Measurements from ENCODE around the gene RSPH3. TPM values are rescaled to one million over a fixed set of nuclear protein-coding genes. Genes with fewer than 3 reads are reported as not detected.

Gene RSPH3
- total RNA-seq, 1 experiment from 2014 or later = 16.6 TPM

- CTCF ChIA-PET = interaction anchor here (0.5 to 1.3 kb wide), 3 partner anchors 26 to 611 kb away, joined by 3 to 5 read pairs (median 4); no protein-coding TSS in a partner anchor
Observed at GRCh38 chr6:159043251-159043650, 43.2 kb upstream of the RSPH3 start.

DNA sequence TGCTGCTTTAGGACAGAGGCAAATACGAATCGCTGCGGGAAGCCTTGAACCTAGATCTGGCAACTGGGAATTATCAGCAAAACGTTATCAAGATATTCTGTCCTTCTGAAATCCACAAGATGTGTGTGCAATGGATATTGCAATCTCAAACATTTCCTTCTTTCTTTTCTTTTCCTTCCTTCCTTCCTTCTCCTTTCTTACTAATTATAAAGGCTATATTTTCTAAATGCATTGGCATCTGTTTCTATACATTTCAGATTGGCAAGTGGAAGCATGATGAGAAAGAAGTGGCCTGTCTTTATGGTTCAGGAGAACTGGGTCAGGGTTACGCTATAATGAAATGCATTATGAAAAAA is 42.8 kb upstream of the RSPH3 start:
- no peak for DNase-seq
- H3K36me3 ChIP-seq (ENCODE audit: low read depth) = no peaks in the 10 kb centered on the region
- no peaks in the 10 kb centered on the region for H4K20me1 ChIP-seq (ENCODE audit: insufficient read depth)
- H3F3A ChIP-seq (ENCODE audit: insufficient read depth, low read depth) = no peaks in the 10 kb centered on the region
- intact Hi-C loops (cut with micrococcal nuclease; ENCODE audit: unreplicated experiment) = loop anchor here (10.0 kb wide), 1 partner anchor 92 kb away; no protein-coding TSS in a partner anchor
- no peak overlapping the region for H3K4me3 ChIP-seq
- no peak overlapping the region for H3K27ac ChIP-seq
- peaks cover 14% of the 10 kb centered on the region for H3K4me1 ChIP-seq (replicated peaks; ENCODE audit: insufficient read depth)
- H3K79me2 ChIP-seq (ENCODE audit: low read depth) = no peaks in the 10 kb centered on the region
- no peaks in the 10 kb centered on the region for H3K9me2 ChIP-seq (ENCODE audit: insufficient read depth)
- H3K4me2 ChIP-seq = peak overlapping the region; percentile 83
- no TSS peak for BruUV-seq (replicated peaks)
- CTCF ChIA-PET = interaction anchor here (0.5 to 1.3 kb wide), 3 partner anchors 25 to 611 kb away, joined by 3 to 5 read pairs (median 4); no protein-coding TSS in a partner anchor
- H3K27me3 ChIP-seq (ENCODE audit: insufficient read depth, low read depth) = no peaks in the 10 kb centered on the region
- H3K9me3 ChIP-seq (ENCODE audit: insufficient read depth, low read depth) = no peaks in the 10 kb centered on the region
- POLR2A ChIA-PET (ENCODE audit: unreplicated experiment) = no interaction called here
- TF ChIP-seq CTCF (conservative IDR thresholded peaks at IDR 0.05) (peak; percentile 50; the same call in 1 of the 2 replicates), EZH2 (IDR thresholded peaks at IDR 0.05; ENCODE audit: low read depth) (no peak)
- 0 out of 2 replicates have a peak overlapping the region, but pooled peaks have one; percentile 70 for H2AFZ ChIP-seq

More at GRCh38 chr6:159043251-159043650, 43.2 kb upstream of the RSPH3 start:
- POLR2A ChIA-PET (ENCODE audit: unreplicated experiment) = no interaction called here
- TF ChIP-seq CTCF (conservative IDR thresholded peaks at IDR 0.05) = no peak
- TF ChIP-seq EZH2 (IDR thresholded peaks at IDR 0.05; ENCODE audit: low read depth) = no peak
- no peaks in the 10 kb centered on the region for H3F3A ChIP-seq (ENCODE audit: insufficient read depth, low read depth)
- no peaks in the 10 kb centered on the region for H3K27me3 ChIP-seq (ENCODE audit: insufficient read depth, low read depth)
- peaks cover 14% of the 10 kb centered on the region for H3K4me1 ChIP-seq (replicated peaks; ENCODE audit: insufficient read depth)
- H3K79me2 ChIP-seq (ENCODE audit: low read depth) = no peaks in the 10 kb centered on the region
- H3K9me3 ChIP-seq (ENCODE audit: insufficient read depth, low read depth) = no peaks in the 10 kb centered on the region
- H3K9me2 ChIP-seq (ENCODE audit: insufficient read depth) = no peaks in the 10 kb centered on the region
- H4K20me1 ChIP-seq (ENCODE audit: insufficient read depth) = no peaks in the 10 kb centered on the region
- no peak for DNase-seq
- BruUV-seq (replicated peaks) = no TSS peak
- H3K36me3 ChIP-seq (ENCODE audit: low read depth) = no peaks in the 10 kb centered on the region
- intact Hi-C loops (cut with micrococcal nuclease; ENCODE audit: unreplicated experiment) = loop anchor here (10.0 kb wide), 1 partner anchor 92 kb away; no protein-coding TSS in a partner anchor
- H3K4me3 ChIP-seq = no peak overlapping the region
- H3K4me2 ChIP-seq = no peak overlapping the region
- H3K27ac ChIP-seq = no peak overlapping the region
- no peak overlapping the region for H2AFZ ChIP-seq

DNA sequence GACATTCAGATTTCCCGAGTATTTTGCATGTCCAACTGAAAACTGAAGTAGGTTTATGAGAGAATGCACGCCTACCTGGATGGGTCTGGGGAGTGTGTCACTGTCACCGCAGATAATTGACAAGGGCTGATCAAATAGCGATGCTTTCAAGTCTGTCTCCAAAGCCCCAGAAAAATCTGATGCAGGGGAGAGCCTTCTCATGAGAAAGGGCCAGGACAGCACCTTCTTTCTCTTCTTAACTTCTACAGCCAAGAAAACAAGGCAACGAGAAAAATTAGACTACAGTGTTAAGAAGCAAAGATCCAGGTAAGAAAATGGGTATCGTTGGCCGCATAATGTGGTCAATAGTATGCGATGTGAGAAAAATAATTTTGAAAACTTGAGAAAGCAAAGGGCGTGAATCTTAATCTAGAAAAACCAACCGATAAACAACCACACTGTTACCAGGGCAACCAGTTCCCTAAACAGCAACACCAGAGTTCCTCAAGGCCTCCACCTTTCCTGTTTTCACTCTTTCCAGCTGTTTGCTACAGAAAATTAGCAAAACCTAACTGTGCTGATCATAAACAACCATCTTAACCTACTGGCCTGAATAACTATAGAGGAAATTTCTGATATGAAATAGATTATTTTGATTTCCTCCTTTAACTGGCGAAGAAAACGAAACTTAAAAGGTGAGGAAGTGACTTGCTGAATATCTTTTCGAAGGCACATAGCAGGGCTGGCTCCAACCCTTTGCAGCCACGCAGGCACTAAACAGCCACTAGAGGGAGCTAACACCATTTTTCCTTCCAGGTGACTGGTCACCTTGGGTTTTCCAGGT is 42.2 kb upstream of the RSPH3 start:
- Histone ChIP-seq H3K36me3 (ENCODE audit: low read depth) (no peaks in the 10 kb centered on the region), H3F3A (ENCODE audit: insufficient read depth, low read depth) (no peaks in the 10 kb centered on the region), H3K79me2 (ENCODE audit: low read depth) (no peaks in the 10 kb centered on the region), H3K4me2 (peak overlapping the region; percentile 83), H3K4me3 (peak overlapping the region; percentile 45; the same call in 1 of the 2 replicates), H3K9me3 (ENCODE audit: insufficient read depth, low read depth) (no peaks in the 10 kb centered on the region), H3K27me3 (ENCODE audit: insufficient read depth, low read depth) (no peaks in the 10 kb centered on the region), H4K20me1 (ENCODE audit: insufficient read depth) (no peaks in the 10 kb centered on the region), H2AFZ (peak overlapping the region; percentile 70), H3K4me1 (replicated peaks; ENCODE audit: insufficient read depth) (peaks cover 14% of the 10 kb centered on the region), H3K9me2 (ENCODE audit: insufficient read depth) (no peaks in the 10 kb centered on the region), H3K27ac (no peak overlapping the region)
- TF ChIP-seq EZH2 (IDR thresholded peaks at IDR 0.05; ENCODE audit: low read depth) = no peak
- TF ChIP-seq CTCF (conservative IDR thresholded peaks at IDR 0.05) = peak; percentile 94
- no TSS peak for BruUV-seq (replicated peaks)
- ChIA-PET POLR2A (ENCODE audit: unreplicated experiment) (no interaction called here), CTCF (interaction anchor here (0.5 to 1.3 kb wide), 3 partner anchors 25 to 612 kb away, joined by 3 to 5 read pairs (median 4); no protein-coding TSS in a partner anchor)
- DNase-seq = peak; percentile 61 to 66
- intact Hi-C loops (cut with micrococcal nuclease; ENCODE audit: unreplicated experiment) = loop anchor here (10.0 kb wide), 1 partner anchor 93 kb away; no protein-coding TSS in a partner anchor

Data from PC-9 (cell line).